ENCODE measurements around the gene KCNA10.

The KCNA10 gene

GRCh38 chr1:110495926-110496600 lies 22.9 kb downstream of the KCNA10 start:
- peak; percentile 65 for DNase-seq

GRCh38 chr1:110494522-110495406 lies 24.2 kb downstream of the KCNA10 start:
- DNase-seq, result no peak

GRCh38 chr1:110494036-110494435 lies 24.9 kb downstream of the KCNA10 start:
- DNase-seq, result no peak

GRCh38 chr1:110493059-110493699 lies 25.8 kb downstream of the KCNA10 start:
- no peak for DNase-seq

- no peak for DNase-seq
These were observed 26.4 kb downstream of the KCNA10 start for GRCh38 chr1:110492573-110492972.

GRCh38 chr1:110490791-110491451 lies 28.1 kb downstream of the KCNA10 start:
- DNase-seq, result no peak

- no peak for DNase-seq
These were observed 28.9 kb downstream of the KCNA10 start for GRCh38 chr1:110489973-110490542.

GRCh38 chr1:110489406-110489805 lies 29.6 kb downstream of the KCNA10 start:
- no peak for DNase-seq

GRCh38 chr1:110488867-110489266 lies 30.1 kb downstream of the KCNA10 start:
- no peak for DNase-seq

GRCh38 chr1:110488161-110488560 lies 30.8 kb downstream of the KCNA10 start:
- no peak for DNase-seq

- no peak for DNase-seq
These were observed 31.2 kb downstream of the KCNA10 start for GRCh38 chr1:110487726-110488125.

- no peak for DNase-seq
These were observed 33.2 kb downstream of the KCNA10 start for GRCh38 chr1:110485725-110486124.

GRCh38 chr1:110484801-110485200 lies 34.2 kb downstream of the KCNA10 start:
- DNase-seq, result no peak

- DNase-seq, result no peak
These were observed 35.7 kb downstream of the KCNA10 start for GRCh38 chr1:110483308-110483685.

GRCh38 chr1:110482662-110483307 lies 36.2 kb downstream of the KCNA10 start:
- DNase-seq, result no peak

- no peak for DNase-seq
These were observed 36.9 kb downstream of the KCNA10 start for GRCh38 chr1:110481968-110482623.

- no peak for DNase-seq
These were observed 38.4 kb downstream of the KCNA10 start for GRCh38 chr1:110480356-110481096.

GRCh38 chr1:110478886-110479285 lies 40.1 kb downstream of the KCNA10 start:
- no peak for DNase-seq

- DNase-seq, result no peak
These were observed 40.9 kb downstream of the KCNA10 start for GRCh38 chr1:110477967-110478640.

- no peak for DNase-seq
These were observed 41.5 kb downstream of the KCNA10 start for GRCh38 chr1:110477445-110477957.
